Thyroid gland (tissue), 4 donors: ENCODE measurements around the gene SMAP2. TPM values are rescaled to one million over a fixed set of nuclear protein-coding genes. Genes with fewer than 3 reads are reported as not detected.
A peak's percentile ranks its signal among the peaks of the same experiment; 100 is the strongest.

Source experiments
- DNase-seq, 2 donors: peaks; one replicate each; pipeline ENCODE4 v3.0.0-alpha.2; 2019
- H3K27ac ChIP-seq, 3 donors: fragments of 200-600 bp; sonication (generic); 1 replicate in 2 of 3; 2 replicates in 1 of 3; pipeline ENCODE4 v1.5.1; 2016 to 2019; ENCODE audit warnings: mild to moderate bottlenecking in 1 of 3, moderate library complexity in 1 of 3
- H3K27me3 ChIP-seq: fragments of 200-600 bp; sonication (generic); one replicate; pipeline ENCODE4 v1.5.1; 2019
- H3K36me3 ChIP-seq, 2 donors: fragments of 200-600 bp; sonication (generic); one replicate each; pipeline ENCODE4 v1.5.1; 2016 to 2019
- H3K4me1 ChIP-seq, 2 donors: fragments of 200-600 bp; sonication (generic); one replicate each; pipeline ENCODE4 v1.5.1; 2017 to 2019
- H3K4me3 ChIP-seq, 3 donors: fragments of 200-600 bp; sonication (generic); replicated peaks in 1 of 3; 1 replicate in 2 of 3; 2 replicates in 1 of 3; pipeline ENCODE4 v1.5.1; 2016; ENCODE audit warnings: mild to moderate bottlenecking in 1 of 3
- H3K9me3 ChIP-seq: fragments of 200-600 bp; sonication (generic); one replicate; pipeline ENCODE4 v1.5.1; 2017
- CTCF ChIP-seq, 6 experiments: fragments of 200-600 bp in 3 of 6; fragments of 450-650 bp in 3 of 6; sonication (generic) in 3 of 6; IDR thresholded peaks; one replicate each; pipeline ENCODE4 v1.5.1; 2016 to 2019; ENCODE audit warnings: antibody characterized with exemption in 6 of 6, mild to moderate bottlenecking in 2 of 6, inconsistent platforms in 1 of 6, moderate library complexity in 1 of 6
- POLR2A ChIP-seq, 2 donors: fragments of 450-650 bp; IDR thresholded peaks; one replicate each; pipeline ENCODE4 v1.6.1; 2017; ENCODE audit warnings: antibody characterized with exemption in 2 of 2, mild to moderate bottlenecking in 2 of 2, moderate library complexity in 1 of 2
- WGBS, 2 donors: methylation state at CpG; one replicate each; pipeline ENCODE4 v1.1.5; 2017; 5-methylcytosine and 5-hydroxymethylcytosine counted together
- intact Hi-C: fragments of 100-400 bp; cut with DNase I; formaldehyde crosslinking; loops from one replicate; pipeline ENCODE4 v1.15.1; 2023
- total RNA-seq, 4 donors: library from RNA; depleted of rRNA; stranded (reverse); fragments of >200 nt; gene quantifications; one replicate each; pipeline ENCODE4 v1.2.3, GENCODE V29; 2016

Gene SMAP2
- total RNA-seq, 4 donors from 2014 or later: 21.9 to 29.3 (median 26.8) TPM

DNA sequence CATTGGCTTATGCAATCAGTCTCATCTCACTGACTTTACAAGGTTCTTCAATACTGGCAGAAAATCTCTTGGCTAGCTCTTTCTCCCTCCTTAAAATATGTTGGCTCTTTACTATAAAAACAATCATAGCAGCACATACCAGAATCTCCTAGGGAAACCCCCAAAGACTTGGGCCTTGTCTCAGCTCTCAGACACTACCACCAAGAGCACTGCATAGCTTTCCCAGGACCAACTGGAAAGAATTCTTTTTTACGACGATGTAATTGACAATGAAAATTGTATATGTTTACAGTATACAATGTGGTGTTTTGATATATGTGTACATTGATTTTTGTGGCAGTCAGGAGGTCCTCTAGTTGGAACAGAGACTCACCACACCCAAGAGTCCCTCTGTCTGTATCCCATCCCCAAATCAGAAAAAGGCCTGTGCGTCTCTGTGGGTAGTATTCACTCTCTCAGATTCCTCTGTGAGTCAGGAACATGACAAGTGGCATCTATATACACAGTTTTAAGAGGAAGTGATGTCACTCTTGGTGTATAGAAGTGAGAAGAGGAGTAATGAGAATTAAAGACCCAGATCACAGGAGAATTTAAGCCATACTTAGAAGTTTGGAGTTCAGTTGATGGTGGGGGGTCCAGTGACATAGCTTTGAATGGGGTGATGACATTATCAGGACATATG is 21.1 kb downstream of the SMAP2 start:
- no peak for DNase-seq
- Histone ChIP-seq H3K27ac (peak overlapping the region; percentile 21 to 69 (median 53)), H3K4me1 (peaks cover 60 to 83% of the 10 kb centered on the region in 2 donors), H3K36me3 (no peaks in the 10 kb centered on the region), H3K27me3 (no peaks in the 10 kb centered on the region), H3K4me3 (no peak overlapping the region), H3K9me3 (no peaks in the 10 kb centered on the region)
- TF ChIP-seq CTCF (IDR thresholded peaks at IDR 0.05) (no peak), POLR2A (IDR thresholded peaks at IDR 0.05) (no peak)
- intact Hi-C loops: no loop called here
- WGBS, 2 donors: 43 to 47% methylated on average over 3 of the region's 3 CpGs

DNA sequence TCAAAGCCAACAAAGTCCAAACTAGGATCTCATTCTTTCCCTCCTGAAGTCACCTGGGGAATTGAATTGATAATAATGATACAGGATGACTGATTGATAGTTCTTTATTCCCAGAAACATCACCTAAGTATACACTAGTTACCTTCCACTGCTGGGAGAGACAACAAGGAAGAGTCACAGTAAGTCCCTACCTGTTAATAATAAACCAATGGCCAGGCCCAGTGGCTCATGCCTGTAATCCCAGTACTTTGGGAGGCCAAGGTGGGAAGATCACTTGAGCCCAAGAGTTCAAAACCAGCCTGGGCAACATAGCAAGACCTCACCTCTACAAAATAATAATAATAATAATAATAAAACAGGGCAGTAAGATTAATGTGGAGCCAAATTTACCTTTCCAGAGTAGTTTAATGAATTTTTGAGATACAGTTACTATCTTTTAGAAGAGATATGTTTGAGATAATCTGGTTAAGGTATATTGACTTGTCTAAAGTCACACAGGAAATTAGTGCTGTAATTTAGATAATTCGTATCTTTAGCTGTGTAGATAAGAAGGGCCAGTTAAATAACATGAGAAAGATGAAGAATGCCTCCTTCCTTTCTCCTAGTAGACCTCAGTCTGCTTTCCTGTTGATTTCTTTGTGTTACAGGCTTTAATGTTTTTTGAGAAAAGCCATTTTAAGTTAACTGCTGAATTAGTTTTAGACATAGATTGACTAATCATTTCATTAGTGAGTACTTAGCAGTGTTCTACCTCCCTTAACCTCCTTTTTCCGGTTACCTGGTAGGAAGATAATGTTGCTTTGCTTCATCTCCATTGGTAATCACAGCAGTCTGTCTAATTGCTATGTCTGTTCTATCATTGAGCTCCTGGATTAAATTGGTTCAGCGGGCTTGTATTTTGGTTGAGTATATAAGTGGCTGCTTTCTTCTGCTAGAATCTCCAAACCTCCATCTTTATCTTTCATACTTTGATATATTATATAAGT is 22.0 kb downstream of the SMAP2 start:
- 94 to 95% methylated on average over 3 of the region's 3 CpGs for WGBS, 2 donors
- H3K27ac ChIP-seq: peak overlapping the region in 2 of 3 donors; percentile 21 to 69
- no peak overlapping the region for H3K4me3 ChIP-seq

GRCh38 chr1:40396420-40396819 is 22.9 kb downstream of the SMAP2 start:
- Histone ChIP-seq H3K27me3 (no peaks in the 10 kb centered on the region), H3K27ac (peak overlapping the region in 1 of 3 donors; percentile 40), H3K36me3 (no peaks in the 10 kb centered on the region), H3K4me1 (peaks cover 45 to 70% of the 10 kb centered on the region in 2 donors), H3K4me3 (no peak overlapping the region), H3K9me3 (no peaks in the 10 kb centered on the region)
- WGBS, 2 donors: 63 to 84% methylated on average over 1 of the region's 1 CpG
- intact Hi-C loops: no loop called here
- TF ChIP-seq POLR2A (IDR thresholded peaks at IDR 0.05) (no peak), CTCF (IDR thresholded peaks at IDR 0.05) (no peak)
- no peak for DNase-seq

More for the DNA sequence above, 22.0 kb downstream of the SMAP2 start:
- Histone ChIP-seq H3K9me3 (no peaks in the 10 kb centered on the region), H3K27me3 (no peaks in the 10 kb centered on the region), H3K4me1 (peaks cover 52 to 79% of the 10 kb centered on the region in 2 donors), H3K36me3 (no peaks in the 10 kb centered on the region)
- no peak for DNase-seq
- intact Hi-C loops: no loop called here
- TF ChIP-seq CTCF (IDR thresholded peaks at IDR 0.05): no peak
- TF ChIP-seq POLR2A (IDR thresholded peaks at IDR 0.05): no peak

- intact Hi-C loops: no loop called here
- 57 to 67% methylated on average over 2 of the region's 2 CpGs for WGBS, 2 donors
- no peak for DNase-seq
- H3K9me3 ChIP-seq: no peaks in the 10 kb centered on the region
- peaks cover 37 to 61% of the 10 kb centered on the region in 2 donors for H3K4me1 ChIP-seq
- TF ChIP-seq CTCF (IDR thresholded peaks at IDR 0.05): no peak
- no peak for TF ChIP-seq POLR2A (IDR thresholded peaks at IDR 0.05)
- H3K36me3 ChIP-seq: no peaks in the 10 kb centered on the region
- H3K4me3 ChIP-seq: no peak overlapping the region
- no peaks in the 10 kb centered on the region for H3K27me3 ChIP-seq
- peak overlapping the region in 1 of 3 donors; percentile 40 for H3K27ac ChIP-seq
Observed at GRCh38 chr1:40397258-40397657, 23.7 kb downstream of the SMAP2 start.
